Heart right ventricle (tissue), 16 donors: ENCODE data around the gene LVRN. TPM values are rescaled to one million over a fixed set of nuclear protein-coding genes. Genes with fewer than 3 reads are reported as not detected.

Experiments used
- ATAC-seq, 8 donors: fragments of 200-7000 bp; cut with Tn5 transposase; one replicate each; pipeline ENCODE4 v1.9.1; 2020; ENCODE audit warnings: mild to moderate bottlenecking in 8 of 8, moderate library complexity in 8 of 8, moderate number of reproducible peaks in 1 of 8
- DNase-seq, 2 donors: peaks; one replicate each; pipeline ENCODE4 v3.0.0-alpha.2; 2020
- H3K27ac ChIP-seq, 10 donors: fragments of 200-600 bp; sonication (generic) in 2 of 10; one replicate each; pipeline versions ENCODE4 v1.5.0 to v1.8.0; 2020 to 2022; ENCODE audit warnings: mild to moderate bottlenecking in 3 of 10
- H3K27me3 ChIP-seq, 7 donors: fragments of 200-600 bp; one replicate each; pipeline ENCODE4 v1.8.0; 2021 to 2022; ENCODE audit warnings: mild to moderate bottlenecking in 2 of 7
- H3K36me3 ChIP-seq, 9 donors: fragments of 200-600 bp; sonication (generic) in 1 of 9; one replicate each; pipeline versions ENCODE4 v1.5.0 to v1.8.0; 2020 to 2022; ENCODE audit warnings: mild to moderate bottlenecking in 2 of 9
- H3K4me1 ChIP-seq, 9 donors: fragments of 200-600 bp; sonication (generic) in 1 of 9; one replicate each; pipeline versions ENCODE4 v1.5.0 to v1.8.0; 2020 to 2022; ENCODE audit warnings: mild to moderate bottlenecking in 4 of 9
- H3K4me3 ChIP-seq, 10 donors: fragments of 200-600 bp; sonication (generic) in 2 of 10; one replicate each; pipeline versions ENCODE4 v1.5.0 to v1.8.0; 2020 to 2022; ENCODE audit warnings: mild to moderate bottlenecking in 7 of 10, moderate library complexity in 2 of 10
- H3K9me3 ChIP-seq, 11 donors: fragments of 200-600 bp in 10 of 11; sonication (generic) in 2 of 11; one replicate each; pipeline versions ENCODE4 v1.5.0 to v1.8.0; 2013 to 2022; ENCODE audit warnings: mild to moderate bottlenecking in 2 of 11, control low read depth in 1 of 11, moderate library complexity in 1 of 11
- CTCF ChIP-seq, 9 donors: fragments of 200-600 bp; sonication (generic) in 2 of 9; IDR thresholded peaks; one replicate each; pipeline versions ENCODE4 v1.5.0 to v1.8.0; 2021 to 2022; ENCODE audit warnings: antibody characterized with exemption in 9 of 9, mild to moderate bottlenecking in 5 of 9, moderate library complexity in 1 of 9
- WGBS, 2 donors: extraction: QIAGEN DNeasy Blood & Tissue Kit; methylation state at CpG; one replicate each; pipeline ENCODE4 v1.1.7; 2013; ENCODE audit warnings: inconsistent platforms in 1 of 2; 5-methylcytosine and 5-hydroxymethylcytosine counted together
- intact Hi-C, 10 donors: fragments of 100-400 bp; cut with DNase I; formaldehyde crosslinking; loops; one replicate each; pipeline versions ENCODE4 v1.11.1 to v1.14.2; 2022
- polyA plus RNA-seq, 2 donors: library from polyadenylated mRNA; stranded (reverse); fragments of 200-250 nt; gene quantifications; one replicate each; pipeline ENCODE4 v1.2.3, GENCODE V29; 2013
- total RNA-seq, 10 donors: library from RNA; stranded (reverse); fragmentation: NEBNext Ultra II Directional in 3 of 10; extraction: Animal tissue kit (Norgen Biotek cat#: 25700) in 3 of 10; gene quantifications; one replicate each; pipeline versions ENCODE4 v1.2.1 to v1.2.4, GENCODE V29; 2021 to 2023
- donor health status: Arrhythmogenic right ventricular cardiomyopathy.
- donor health status: ischemic (EF 13 %, LVEDD 7.1; RV severe dilation, severe dysfunction).
- donor health status: healthy with polysubstance abuse.
- donor health status: DM: no; HTN: yes; CAD: no.
- donor health status: DM: no; HTN: no; CAD: no.
- donor health status: ischemic (EF 25% LVEDD 6.9; RV normal size, moderate dysfunction).
- donor health status: ischemic (EF 25% LVEDD 5.7; RV mildly dilated, moderate dysfunction).
- donor health status: healthy.
- donor health status: DM: yes; HTN: yes; CAD: no.
- donor health status: Ischemic cardiomyopathy.
- donor health status: ischemic (EF 35%, LVEDD 5.7; RV mildly dilated, moderate dysfunction).
- donor health status: nonischemic (EF 11% LVEDD 7.7; RV severe dilation, severe dysfunction).
- donor health status: DM: yes; HTN: yes; CAD: no.
- donor health status: PGD.
- donor health status: ischemic (EF 29% LVEDD 5.4; RV normal size, mild dysfunction).
- donor health status: nonischemic (EF 23%, LVEDD 6.1; RV moderate dilation, normal function).

LVRN gene
- total and polyA plus RNA-seq, 12 donors: 0.07 to 1.0 (median 0.20) TPM; not detected in 1

- WGBS, 2 donors: 68 to 69% methylated on average over 3 of the region's 3 CpGs
- no peak for ATAC-seq
- Histone ChIP-seq H3K27ac (no peak overlapping the region), H3K4me1 (no peaks in the 10 kb centered on the region), H3K4me3 (no peak overlapping the region), H3K36me3 (no peaks in the 10 kb centered on the region), H3K9me3 (no peaks in the 10 kb centered on the region), H3K27me3 (peaks cover 0 to 19% (median 0%) of the 10 kb centered on the region in 7 donors)
- intact Hi-C loops: no loop called here
- TF ChIP-seq CTCF (IDR thresholded peaks at IDR 0.05): no peak
- DNase-seq: no peak
Observed at GRCh38 chr5:116046261-116046660, 84.0 kb downstream of the LVRN start.

DNA sequence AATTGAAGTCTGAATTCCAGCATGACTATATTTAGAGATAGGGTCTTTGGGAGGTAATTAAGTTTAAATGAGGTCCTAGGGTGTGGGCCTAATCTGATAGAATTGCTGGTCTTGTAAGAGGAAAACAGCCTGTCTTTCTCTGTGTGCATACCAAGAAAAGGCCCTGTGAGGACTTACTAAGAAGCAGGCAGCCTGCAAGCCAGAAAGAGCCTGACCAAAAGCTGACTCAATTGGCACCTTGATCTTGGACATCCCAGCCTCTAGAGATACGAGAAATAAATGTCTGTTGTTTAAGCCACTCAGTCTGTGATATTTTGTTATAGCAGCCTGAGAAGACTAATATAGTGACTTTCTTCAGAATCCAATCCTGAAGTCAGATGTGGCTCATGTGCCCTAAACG, 84.5 kb downstream of the LVRN start:
- Histone ChIP-seq H3K27ac (no peak overlapping the region), H3K4me3 (no peak overlapping the region), H3K4me1 (no peaks in the 10 kb centered on the region), H3K36me3 (no peaks in the 10 kb centered on the region), H3K9me3 (no peaks in the 10 kb centered on the region), H3K27me3 (peaks cover 0 to 18% (median 0%) of the 10 kb centered on the region in 7 donors)
- DNase-seq (no peak), ATAC-seq (no peak)
- no peak for TF ChIP-seq CTCF (IDR thresholded peaks at IDR 0.05)
- intact Hi-C loops: no loop called here
- WGBS, 2 donors: 84 to 92% methylated on average over 2 of the region's 2 CpGs

DNA sequence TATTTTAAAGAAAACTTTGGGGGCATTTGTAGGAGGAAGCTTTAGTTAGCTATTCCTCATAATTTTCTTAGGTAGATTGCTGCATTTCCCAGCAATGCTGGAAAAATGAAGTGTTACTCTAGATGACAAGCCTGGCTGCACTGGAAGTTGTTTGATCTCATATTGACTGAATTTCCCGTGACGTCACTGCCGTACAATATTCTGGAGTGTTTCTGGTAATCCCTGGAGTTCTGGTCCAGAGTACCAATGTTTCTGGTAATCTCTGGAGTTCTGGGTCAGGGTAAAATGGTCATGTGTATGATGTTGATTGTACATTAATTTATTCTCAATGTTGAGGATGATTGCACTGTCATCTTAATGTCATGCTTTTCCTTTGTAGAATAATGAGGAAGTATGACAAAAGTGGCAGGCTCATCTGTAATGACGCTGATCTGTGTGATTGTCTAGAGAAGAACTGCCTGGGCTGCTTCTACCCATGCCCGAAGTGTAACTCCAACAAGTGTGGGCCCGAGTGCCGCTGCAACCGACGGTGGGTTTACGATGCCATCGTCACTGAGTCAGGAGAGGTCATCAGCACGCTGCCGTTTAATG, 96.2 kb downstream of the LVRN start:
- DNase-seq (no peak), ATAC-seq (no peak)
- Histone ChIP-seq H3K27me3 (peaks cover 0 to 30% (median 9%) of the 10 kb centered on the region in 7 donors), H3K27ac (no peak overlapping the region), H3K9me3 (no peaks in the 10 kb centered on the region), H3K4me1 (no peaks in the 10 kb centered on the region), H3K4me3 (no peak overlapping the region), H3K36me3 (no peaks in the 10 kb centered on the region)
- TF ChIP-seq CTCF (IDR thresholded peaks at IDR 0.05): no peak
- WGBS, 2 donors: 79 to 87% methylated on average over 13 of the region's 13 CpGs
- intact Hi-C loops: no loop called here

DNA sequence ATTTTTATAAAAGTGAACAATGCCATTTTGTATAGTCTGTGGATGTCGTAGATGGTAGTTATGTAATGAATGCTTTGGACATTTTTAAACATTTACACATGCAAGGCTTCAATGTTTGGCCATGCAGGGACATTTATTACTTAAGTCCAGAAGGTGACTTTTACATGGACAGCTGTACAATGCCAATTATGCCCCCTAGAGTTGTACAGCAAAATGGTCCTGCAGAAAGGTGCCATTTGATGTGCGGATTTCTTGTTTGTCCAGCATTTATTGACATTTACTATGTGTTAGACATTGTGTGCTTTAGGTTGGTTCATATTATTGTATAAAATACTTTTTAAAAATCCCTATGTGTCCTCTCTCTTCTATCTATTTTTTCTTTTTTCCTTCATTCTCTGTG, 100.1 kb downstream of the LVRN start:
- H3K27me3 ChIP-seq: peaks cover 0 to 39% (median 13%) of the 10 kb centered on the region in 7 donors
- no peak overlapping the region for H3K4me3 ChIP-seq
- no peaks in the 10 kb centered on the region for H3K9me3 ChIP-seq
- WGBS, 2 donors: 82 to 87% methylated on average over 2 of the region's 2 CpGs
- intact Hi-C loops: loop anchor here in 5 of 10 donors (10.0 kb wide), 4 partner anchors 168 to 758 kb away; partner anchors contain the start of genes AP3S1 (in 1 of the 5) and ATG12 (in 1 of the 5)
- H3K4me1 ChIP-seq: no peaks in the 10 kb centered on the region
- ATAC-seq: no peak
- no peak for TF ChIP-seq CTCF (IDR thresholded peaks at IDR 0.05)
- no peaks in the 10 kb centered on the region for H3K36me3 ChIP-seq
- no peak overlapping the region for H3K27ac ChIP-seq
- DNase-seq: no peak
